HFF-Myc (cell line): Measurements from ENCODE around the gene PEMT.

ENCODE experiments used
- DNase-seq: peaks from one replicate; pipeline ENCODE4 v3.0.0-alpha.2; 2011; ENCODE audit warnings: low read depth; ENCODE audit errors: extremely low read depth
- H3K4me3 ChIP-seq: replicated peaks from 2 replicates; pipeline ENCODE4 v1.5.1; 2011; ENCODE audit warnings: low read depth, mild to moderate bottlenecking, control low read depth, low read length
- TF ChIP-seq, protein P1 (sequence below): IDR thresholded peaks from 2 replicates; pipeline ENCODE4 v1.5.1; 2012; ENCODE audit warnings: mild to moderate bottlenecking, low read depth, low read length, control low read depth; ENCODE audit errors: missing control alignments

The PEMT gene

DNA sequence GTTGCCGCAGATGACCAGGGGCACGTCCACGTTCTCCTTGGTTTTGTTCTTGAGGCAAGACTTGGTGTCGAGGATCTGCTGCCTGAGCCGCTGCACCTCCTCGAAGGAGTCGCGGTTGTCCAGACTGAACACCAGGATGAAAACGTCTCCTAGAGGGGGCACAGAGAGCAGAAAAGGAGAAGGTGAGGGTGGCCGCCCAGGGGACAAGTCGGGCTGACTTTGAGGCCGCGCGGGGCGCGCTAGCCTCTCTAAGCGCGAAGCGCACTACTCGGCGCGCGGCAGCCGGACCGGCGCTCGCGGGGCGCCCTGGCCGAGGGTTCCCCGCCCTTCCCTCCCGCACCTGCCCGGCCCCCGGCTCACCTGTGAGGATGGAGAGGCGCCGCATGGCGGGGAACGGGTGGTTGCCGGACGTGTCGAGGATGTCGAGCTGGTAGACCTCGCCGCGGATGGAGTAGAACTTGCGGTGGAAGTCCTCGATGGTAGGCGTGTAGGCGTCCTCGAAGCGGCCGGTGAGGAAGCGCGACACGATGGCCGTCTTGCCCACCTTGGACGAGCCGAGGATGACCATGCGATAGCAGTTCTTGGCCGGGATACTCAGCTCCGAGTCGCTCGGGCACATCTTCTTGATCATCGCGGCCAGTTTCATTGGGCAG, 95.8 kb downstream of the PEMT start:
- TF ChIP-seq, protein P1, sequence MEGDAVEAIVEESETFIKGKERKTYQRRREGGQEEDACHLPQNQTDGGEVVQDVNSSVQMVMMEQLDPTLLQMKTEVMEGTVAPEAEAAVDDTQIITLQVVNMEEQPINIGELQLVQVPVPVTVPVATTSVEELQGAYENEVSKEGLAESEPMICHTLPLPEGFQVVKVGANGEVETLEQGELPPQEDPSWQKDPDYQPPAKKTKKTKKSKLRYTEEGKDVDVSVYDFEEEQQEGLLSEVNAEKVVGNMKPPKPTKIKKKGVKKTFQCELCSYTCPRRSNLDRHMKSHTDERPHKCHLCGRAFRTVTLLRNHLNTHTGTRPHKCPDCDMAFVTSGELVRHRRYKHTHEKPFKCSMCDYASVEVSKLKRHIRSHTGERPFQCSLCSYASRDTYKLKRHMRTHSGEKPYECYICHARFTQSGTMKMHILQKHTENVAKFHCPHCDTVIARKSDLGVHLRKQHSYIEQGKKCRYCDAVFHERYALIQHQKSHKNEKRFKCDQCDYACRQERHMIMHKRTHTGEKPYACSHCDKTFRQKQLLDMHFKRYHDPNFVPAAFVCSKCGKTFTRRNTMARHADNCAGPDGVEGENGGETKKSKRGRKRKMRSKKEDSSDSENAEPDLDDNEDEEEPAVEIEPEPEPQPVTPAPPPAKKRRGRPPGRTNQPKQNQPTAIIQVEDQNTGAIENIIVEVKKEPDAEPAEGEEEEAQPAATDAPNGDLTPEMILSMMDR: no peak
- DNase-seq: no peak
- H3K4me3 ChIP-seq: peak overlapping the region; percentile 49

DNA sequence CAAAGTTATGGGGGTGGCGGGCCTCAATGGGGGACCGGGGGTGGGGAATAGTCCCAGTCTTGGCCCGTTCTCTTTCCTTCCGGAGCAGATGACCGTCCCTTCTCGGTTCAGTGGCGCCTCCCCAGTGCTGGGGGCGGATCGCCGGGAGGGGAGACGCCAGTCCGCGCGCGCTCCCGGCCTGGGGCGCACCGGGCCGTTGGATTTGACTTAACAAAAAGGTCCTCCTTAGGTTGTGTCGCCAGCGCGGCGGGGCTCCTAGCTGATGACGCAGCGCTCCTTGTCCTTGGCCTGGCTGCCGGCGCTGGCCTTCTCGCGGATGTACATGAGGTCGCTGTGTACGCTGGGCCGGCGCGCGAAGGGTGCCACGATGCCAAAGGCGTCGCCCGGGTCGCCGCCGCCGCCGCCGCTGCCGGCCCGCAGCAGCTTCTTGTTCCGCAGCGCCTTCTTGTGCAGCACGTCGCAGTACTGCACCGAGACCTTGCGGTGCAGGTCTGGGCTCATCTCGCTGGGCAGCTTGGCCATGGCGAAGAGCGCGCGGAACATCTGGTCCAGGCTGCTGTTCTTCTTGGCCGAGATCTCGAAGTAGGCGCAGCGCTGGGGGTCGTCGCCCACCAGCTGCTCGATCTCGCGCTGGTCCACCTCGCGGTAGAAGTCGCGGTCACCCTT, 96.5 kb downstream of the PEMT start:
- TF ChIP-seq, protein P1: no peak
- H3K4me3 ChIP-seq: peak overlapping the region; percentile 49
- no peak for DNase-seq

DNA sequence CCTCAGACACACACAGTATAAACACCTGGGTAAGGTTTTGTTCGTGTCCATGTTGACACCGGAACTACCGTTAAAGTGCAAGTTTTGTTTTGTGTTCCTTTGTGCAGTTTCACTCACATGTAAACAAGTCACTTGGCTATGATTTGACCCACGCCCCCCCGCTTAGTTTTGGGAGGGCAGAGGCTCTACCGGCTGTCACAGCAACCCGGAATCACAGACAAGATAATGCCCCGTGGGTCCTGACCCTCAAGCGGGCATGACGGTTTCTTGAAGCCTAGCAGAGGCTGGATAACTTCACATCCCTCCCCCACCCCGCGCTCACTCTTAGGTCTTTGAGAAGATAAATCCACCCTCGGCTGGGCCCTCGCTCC, 97.0 kb downstream of the PEMT start:
- TF ChIP-seq, protein P1: no peak
- DNase-seq: no peak
- peak overlapping the region; percentile 49 for H3K4me3 ChIP-seq

DNA sequence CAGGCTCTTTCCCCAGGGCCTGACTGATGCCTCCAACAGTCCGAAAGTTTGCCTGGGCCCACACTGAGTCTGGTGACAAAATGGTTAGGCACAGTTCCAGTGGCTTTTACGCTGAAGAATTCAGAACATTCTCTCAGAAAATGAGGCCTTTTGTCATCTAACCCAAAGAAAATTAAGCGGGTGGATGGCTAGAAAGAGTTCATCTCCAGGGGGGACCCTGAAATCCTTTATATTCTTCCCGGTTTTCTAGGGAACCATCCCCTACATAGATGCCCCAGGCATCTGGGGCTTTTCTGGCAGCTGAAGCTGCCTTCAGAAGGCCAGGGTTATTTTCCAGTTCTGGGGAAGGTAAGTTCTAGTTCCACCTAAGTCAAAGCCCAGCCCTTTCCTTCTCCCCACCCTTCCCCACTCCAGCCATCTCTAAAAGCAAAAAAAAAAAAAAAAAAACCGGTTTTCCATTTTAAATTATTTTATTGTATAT, 97.5 kb downstream of the PEMT start:
- TF ChIP-seq, protein P1: no peak
- no peak overlapping the region; the same call in 1 of the 2 replicates for H3K4me3 ChIP-seq
- no peak for DNase-seq

DNA sequence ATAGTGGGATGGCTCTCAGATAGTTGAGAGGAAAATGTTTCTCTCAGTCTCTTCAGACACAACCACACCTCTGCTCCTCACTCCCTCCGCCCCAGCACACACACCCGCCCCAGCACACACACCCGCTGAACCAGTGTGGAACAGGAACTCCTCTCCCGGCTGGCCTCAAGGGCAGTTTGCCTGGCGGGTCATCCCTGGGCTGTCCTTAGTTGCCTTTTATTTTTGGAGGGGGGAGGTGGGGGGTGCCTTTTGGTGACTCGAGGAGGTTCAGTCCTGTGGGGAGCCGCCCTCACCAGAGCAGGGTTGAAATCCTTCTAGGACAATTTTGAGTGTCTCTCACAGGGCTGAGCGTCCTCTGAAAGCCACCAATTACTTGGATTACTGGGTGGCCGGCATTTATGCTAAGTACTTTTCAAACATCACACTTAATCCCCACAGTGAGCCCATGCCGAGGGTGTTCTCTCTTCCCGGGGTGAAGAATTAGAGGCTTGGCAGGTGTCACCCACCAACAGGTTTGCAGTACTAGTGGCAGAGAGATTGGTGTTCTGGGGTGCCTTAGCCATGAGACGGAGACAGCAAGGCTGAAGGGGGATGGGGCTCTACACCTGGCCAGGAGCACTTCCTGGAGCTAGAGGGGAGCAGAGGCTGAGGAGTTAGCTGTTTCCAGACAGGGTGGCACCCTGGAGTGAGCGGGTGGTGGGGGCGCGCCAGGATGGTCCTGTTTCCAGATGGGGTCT, 98.1 kb downstream of the PEMT start:
- DNase-seq: no peak
- TF ChIP-seq, protein P1: no peak

DNA sequence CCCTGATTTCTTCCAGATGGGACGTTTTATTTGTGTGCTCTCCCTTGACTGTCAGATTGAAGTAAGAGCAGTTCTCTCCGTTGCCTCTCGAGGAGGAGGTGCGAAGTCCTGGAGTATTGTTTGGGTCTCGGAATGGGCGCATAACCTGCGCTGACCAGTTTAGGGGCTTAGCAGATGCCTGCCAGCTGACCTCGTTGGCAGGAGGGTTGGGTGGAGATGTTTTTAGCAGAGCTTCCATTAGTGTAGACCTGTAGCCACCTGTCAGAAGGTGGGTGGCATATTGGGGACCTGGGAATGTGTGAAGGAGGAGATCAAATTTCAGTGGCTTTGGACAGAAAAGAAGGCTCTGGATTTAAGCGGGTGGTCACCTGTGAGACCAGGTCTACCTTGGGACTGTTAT, 98.9 kb downstream of the PEMT start:
- H3K4me3 ChIP-seq: no peak overlapping the region
- no peak for DNase-seq
- TF ChIP-seq, protein P1: no peak

More for the DNA sequence above, 98.1 kb downstream of the PEMT start:
- no peak overlapping the region for H3K4me3 ChIP-seq
